Measurements from ENCODE around the gene ABCD3.

ABCD3 gene

GRCh38 chr1:94528826-94529225, 110.6 kb downstream of the ABCD3 start:
- no peak overlapping the region for H3K27ac ChIP-seq (ENCODE audit: insufficient read depth in 1 of 2, low read depth in 1 of 2, low read length in 2 of 2, poor library complexity in 1 of 2, severe bottlenecking in 2 of 2)
- ChIA-PET CTCF (interaction anchor here (0.7 to 20.9 kb wide), 5 partner anchors 9 to 275 kb away, joined by 3 to 321 read pairs (median 3); no protein-coding TSS in a partner anchor), POLR2A (interaction anchor here (0.6 kb wide), 1 partner anchor 16 kb away, joined by 3 read pairs; no protein-coding TSS in a partner anchor)

GRCh38 chr1:94529416-94529815, 111.2 kb downstream of the ABCD3 start:
- CTCF ChIA-PET: interaction anchor here (0.7 to 20.9 kb wide), 5 partner anchors 9 to 274 kb away, joined by 3 to 321 read pairs (median 3); no protein-coding TSS in a partner anchor
- Histone ChIP-seq H3K4me3 (ENCODE audit: control insufficient read depth in 1 of 7, extremely low read depth in 1 of 7, insufficient read depth in 4 of 7, low read depth in 2 of 7, low read length in 6 of 7) (no peak overlapping the region), H3K36me3 (ENCODE audit: control insufficient read depth in 4 of 4, insufficient read depth in 4 of 4, low read length in 3 of 4) (no peaks in the 10 kb centered on the region), H3K27me3 (replicated peaks in 2 of 5; ENCODE audit: control insufficient read depth in 4 of 5, insufficient read depth in 5 of 5, low read length in 4 of 5) (peaks cover 0 to 2% (median 0%) of the 10 kb centered on the region in 5 experiments), H3K27ac (ENCODE audit: insufficient read depth in 1 of 2, low read depth in 1 of 2, low read length in 2 of 2, poor library complexity in 1 of 2, severe bottlenecking in 2 of 2) (no peak overlapping the region), H3K4me1 (ENCODE audit: control extremely low read depth in 1 of 4, control insufficient read depth in 4 of 4, insufficient read depth in 4 of 4, low read length in 3 of 4) (no peaks in the 10 kb centered on the region), H3K9me3 (ENCODE audit: control extremely low read depth in 1 of 5, control insufficient read depth in 4 of 5, insufficient read depth in 2 of 5, low read depth in 1 of 5, low read length in 4 of 5) (no peaks in the 10 kb centered on the region)
- no peak for DNase-seq
- POLR2A ChIA-PET: no interaction called here
- WGBS (ENCODE audit: insufficient coverage): 100% methylated on average over 2 of the region's 2 CpGs

More at GRCh38 chr1:94528826-94529225, 110.6 kb downstream of the ABCD3 start:
- Histone ChIP-seq H3K4me3 (ENCODE audit: control insufficient read depth in 1 of 7, extremely low read depth in 1 of 7, insufficient read depth in 4 of 7, low read depth in 2 of 7, low read length in 6 of 7) (no peak overlapping the region), H3K36me3 (ENCODE audit: control insufficient read depth in 4 of 4, insufficient read depth in 4 of 4, low read length in 3 of 4) (no peaks in the 10 kb centered on the region), H3K9me3 (ENCODE audit: control extremely low read depth in 1 of 5, control insufficient read depth in 4 of 5, insufficient read depth in 2 of 5, low read depth in 1 of 5, low read length in 4 of 5) (no peaks in the 10 kb centered on the region), H3K27me3 (replicated peaks in 2 of 5; ENCODE audit: control insufficient read depth in 4 of 5, insufficient read depth in 5 of 5, low read length in 4 of 5) (peaks cover 0 to 2% (median 0%) of the 10 kb centered on the region in 5 experiments), H3K4me1 (ENCODE audit: control extremely low read depth in 1 of 4, control insufficient read depth in 4 of 4, insufficient read depth in 4 of 4, low read length in 3 of 4) (no peaks in the 10 kb centered on the region)
- no peak for DNase-seq
- WGBS (ENCODE audit: insufficient coverage): 100% methylated on average over 3 of the region's 5 CpGs

- no peaks in the 10 kb centered on the region for H3K36me3 ChIP-seq (ENCODE audit: control insufficient read depth in 4 of 4, insufficient read depth in 4 of 4, low read length in 3 of 4)
Measured at GRCh38 chr1:94530373-94530878, 112.2 kb downstream of the ABCD3 start.

GRCh38 chr1:94531664-94532063, 113.5 kb downstream of the ABCD3 start:
- CTCF ChIA-PET: interaction anchor here (0.9 to 20.9 kb wide), 3 partner anchors 10 to 272 kb away, joined by 3 to 321 read pairs (median 4); no protein-coding TSS in a partner anchor

More at GRCh38 chr1:94530373-94530878, 112.2 kb downstream of the ABCD3 start:
- H3K9me3 ChIP-seq (ENCODE audit: control extremely low read depth in 1 of 5, control insufficient read depth in 4 of 5, insufficient read depth in 2 of 5, low read depth in 1 of 5, low read length in 4 of 5): no peaks in the 10 kb centered on the region
- ChIA-PET POLR2A (no interaction called here), CTCF (interaction anchor here (1.2 to 20.9 kb wide), 2 partner anchors 12 to 273 kb away, joined by 3 to 321 read pairs; no protein-coding TSS in a partner anchor)
- no peaks in the 10 kb centered on the region for H3K4me1 ChIP-seq (ENCODE audit: control extremely low read depth in 1 of 4, control insufficient read depth in 4 of 4, insufficient read depth in 4 of 4, low read length in 3 of 4)
- no peak overlapping the region for H3K27ac ChIP-seq (ENCODE audit: insufficient read depth in 1 of 2, low read depth in 1 of 2, low read length in 2 of 2, poor library complexity in 1 of 2, severe bottlenecking in 2 of 2)
- no peak for DNase-seq
- WGBS (ENCODE audit: insufficient coverage): 100% methylated on average over 2 of the region's 4 CpGs
- no peak overlapping the region for H3K4me3 ChIP-seq (ENCODE audit: control insufficient read depth in 1 of 7, extremely low read depth in 1 of 7, insufficient read depth in 4 of 7, low read depth in 2 of 7, low read length in 6 of 7)
- H3K27me3 ChIP-seq (replicated peaks in 2 of 5; ENCODE audit: control insufficient read depth in 4 of 5, insufficient read depth in 5 of 5, low read length in 4 of 5): peaks cover 0 to 2% (median 0%) of the 10 kb centered on the region in 5 experiments

GRCh38 chr1:94532077-94532476, 113.9 kb downstream of the ABCD3 start:
- no peak overlapping the region for H3K27ac ChIP-seq (ENCODE audit: insufficient read depth in 1 of 2, low read depth in 1 of 2, low read length in 2 of 2, poor library complexity in 1 of 2, severe bottlenecking in 2 of 2)
- no peaks in the 10 kb centered on the region for H3K36me3 ChIP-seq (ENCODE audit: control insufficient read depth in 4 of 4, insufficient read depth in 4 of 4, low read length in 3 of 4)
- H3K27me3 ChIP-seq (replicated peaks in 2 of 5; ENCODE audit: control insufficient read depth in 4 of 5, insufficient read depth in 5 of 5, low read length in 4 of 5): peaks cover 0 to 2% (median 0%) of the 10 kb centered on the region in 5 experiments
- DNase-seq: no peak
- WGBS (ENCODE audit: insufficient coverage): no CpG with 5 or more reads among the region's 3 CpGs
- no peak overlapping the region for H3K4me3 ChIP-seq (ENCODE audit: control insufficient read depth in 1 of 7, extremely low read depth in 1 of 7, insufficient read depth in 4 of 7, low read depth in 2 of 7, low read length in 6 of 7)
- H3K4me1 ChIP-seq (ENCODE audit: control extremely low read depth in 1 of 4, control insufficient read depth in 4 of 4, insufficient read depth in 4 of 4, low read length in 3 of 4): no peaks in the 10 kb centered on the region
- ChIA-PET CTCF (interaction anchor here (1.0 to 20.9 kb wide), 2 partner anchors 10 to 272 kb away, joined by 4 to 321 read pairs; no protein-coding TSS in a partner anchor), POLR2A (no interaction called here)
- no peaks in the 10 kb centered on the region for H3K9me3 ChIP-seq (ENCODE audit: control extremely low read depth in 1 of 5, control insufficient read depth in 4 of 5, insufficient read depth in 2 of 5, low read depth in 1 of 5, low read length in 4 of 5)

More at GRCh38 chr1:94531664-94532063, 113.5 kb downstream of the ABCD3 start:
- 97% methylated on average over 6 of the region's 6 CpGs for WGBS (ENCODE audit: insufficient coverage)
- POLR2A ChIA-PET: no interaction called here
- H3K27me3 ChIP-seq (replicated peaks in 2 of 5; ENCODE audit: control insufficient read depth in 4 of 5, insufficient read depth in 5 of 5, low read length in 4 of 5): peaks cover 0 to 2% (median 0%) of the 10 kb centered on the region in 5 experiments
- no peak overlapping the region for H3K27ac ChIP-seq (ENCODE audit: insufficient read depth in 1 of 2, low read depth in 1 of 2, low read length in 2 of 2, poor library complexity in 1 of 2, severe bottlenecking in 2 of 2)
- H3K4me3 ChIP-seq (ENCODE audit: control insufficient read depth in 1 of 7, extremely low read depth in 1 of 7, insufficient read depth in 4 of 7, low read depth in 2 of 7, low read length in 6 of 7): no peak overlapping the region
- no peaks in the 10 kb centered on the region for H3K9me3 ChIP-seq (ENCODE audit: control extremely low read depth in 1 of 5, control insufficient read depth in 4 of 5, insufficient read depth in 2 of 5, low read depth in 1 of 5, low read length in 4 of 5)
- no peak for DNase-seq
- H3K36me3 ChIP-seq (ENCODE audit: control insufficient read depth in 4 of 4, insufficient read depth in 4 of 4, low read length in 3 of 4): no peaks in the 10 kb centered on the region
- H3K4me1 ChIP-seq (ENCODE audit: control extremely low read depth in 1 of 4, control insufficient read depth in 4 of 4, insufficient read depth in 4 of 4, low read length in 3 of 4): no peaks in the 10 kb centered on the region

- Histone ChIP-seq H3K9me3 (ENCODE audit: control extremely low read depth in 1 of 5, control insufficient read depth in 4 of 5, insufficient read depth in 2 of 5, low read depth in 1 of 5, low read length in 4 of 5) (no peaks in the 10 kb centered on the region), H3K4me3 (ENCODE audit: control insufficient read depth in 1 of 7, extremely low read depth in 1 of 7, insufficient read depth in 4 of 7, low read depth in 2 of 7, low read length in 6 of 7) (no peak overlapping the region), H3K4me1 (ENCODE audit: control extremely low read depth in 1 of 4, control insufficient read depth in 4 of 4, insufficient read depth in 4 of 4, low read length in 3 of 4) (no peaks in the 10 kb centered on the region), H3K27me3 (replicated peaks in 2 of 5; ENCODE audit: control insufficient read depth in 4 of 5, insufficient read depth in 5 of 5, low read length in 4 of 5) (peaks cover 0 to 13% (median 3%) of the 10 kb centered on the region in 5 experiments), H3K36me3 (ENCODE audit: control insufficient read depth in 4 of 4, insufficient read depth in 4 of 4, low read length in 3 of 4) (no peaks in the 10 kb centered on the region), H3K27ac (ENCODE audit: insufficient read depth in 1 of 2, low read depth in 1 of 2, low read length in 2 of 2, poor library complexity in 1 of 2, severe bottlenecking in 2 of 2) (no peak overlapping the region)
- ChIA-PET POLR2A (no interaction called here), CTCF (interaction anchor here (1.4 kb wide), 1 partner anchor 10 kb away, joined by 3 read pairs; no protein-coding TSS in a partner anchor)
- DNase-seq: no peak
- 96% methylated on average over 4 of the region's 5 CpGs for WGBS (ENCODE audit: insufficient coverage)
Measured at GRCh38 chr1:94535095-94535494, 116.9 kb downstream of the ABCD3 start.

- Histone ChIP-seq H3K27ac (ENCODE audit: insufficient read depth in 1 of 2, low read depth in 1 of 2, low read length in 2 of 2, poor library complexity in 1 of 2, severe bottlenecking in 2 of 2) (no peak overlapping the region), H3K4me1 (ENCODE audit: control extremely low read depth in 1 of 4, control insufficient read depth in 4 of 4, insufficient read depth in 4 of 4, low read length in 3 of 4) (peaks cover 0 to 4% (median 2%) of the 10 kb centered on the region in 4 experiments), H3K27me3 (replicated peaks in 2 of 5; ENCODE audit: control insufficient read depth in 4 of 5, insufficient read depth in 5 of 5, low read length in 4 of 5) (peaks cover 4 to 21% (median 10%) of the 10 kb centered on the region in 5 experiments), H3K36me3 (ENCODE audit: control insufficient read depth in 4 of 4, insufficient read depth in 4 of 4, low read length in 3 of 4) (no peaks in the 10 kb centered on the region), H3K4me3 (ENCODE audit: control insufficient read depth in 1 of 7, extremely low read depth in 1 of 7, insufficient read depth in 4 of 7, low read depth in 2 of 7, low read length in 6 of 7) (no peak overlapping the region), H3K9me3 (ENCODE audit: control extremely low read depth in 1 of 5, control insufficient read depth in 4 of 5, insufficient read depth in 2 of 5, low read depth in 1 of 5, low read length in 4 of 5) (peaks cover 0 to 4% (median 2%) of the 10 kb centered on the region in 5 experiments)
- WGBS (ENCODE audit: insufficient coverage): 92% methylated on average over 7 of the region's 9 CpGs
- POLR2A ChIA-PET: no interaction called here
- no peak for DNase-seq
- CTCF ChIA-PET: interaction anchor here (1.4 kb wide), 2 partner anchors 9 to 14 kb away, joined by 3 to 4 read pairs; no protein-coding TSS in a partner anchor
Measured at GRCh38 chr1:94535879-94536278, 117.7 kb downstream of the ABCD3 start.
